Adrenal gland (tissue), 12 donors: Measurements from ENCODE around the gene GTF2A2. TPM values are rescaled to one million over a fixed set of nuclear protein-coding genes. Genes with fewer than 3 reads are reported as not detected.

Experiments used
- DNase-seq, 7 donors: peaks; one replicate each; pipeline ENCODE4 v3.0.0-alpha.2; 2019 to 2020
- H3K27ac ChIP-seq, 5 donors: fragments of 200-600 bp; sonication (generic) in 4 of 5; 1 replicate in 3 of 5; 2 replicates in 2 of 5; pipeline versions ENCODE4 v1.5.1 to v1.8.0; 2016 to 2020; ENCODE audit warnings: mild to moderate bottlenecking in 1 of 5
- H3K27me3 ChIP-seq: fragments of 200-600 bp; 2 replicates; pipeline ENCODE4 v1.8.0; 2021
- H3K36me3 ChIP-seq, 2 donors: fragments of 200-600 bp; replicated peaks in 1 of 2; 1 replicate in 1 of 2; 2 replicates in 1 of 2; pipeline versions ENCODE4 v1.5.1 to v1.8.0; 2018 to 2022
- H3K4me1 ChIP-seq, 2 donors: fragments of 200-600 bp; replicated peaks in 1 of 2; 1 replicate in 1 of 2; 2 replicates in 1 of 2; pipeline versions ENCODE4 v1.5.1 to v1.8.0; 2018 to 2021
- H3K4me3 ChIP-seq, 4 donors: fragments of 200-600 bp; sonication (generic) in 3 of 4; one replicate each; pipeline ENCODE4 v1.5.1; 2016 to 2018
- H3K9me3 ChIP-seq, 3 donors: fragments of 200-600 bp; sonication (generic) in 1 of 3; replicated peaks in 1 of 3; 1 replicate in 2 of 3; 2 replicates in 1 of 3; pipeline versions ENCODE4 v1.5.1 to v1.8.0; 2016 to 2021
- CTCF ChIP-seq, 6 experiments: fragments of 450-650 bp in 4 of 6; fragments of 200-600 bp in 2 of 6; sonication (generic) in 1 of 6; IDR thresholded peaks; 1 replicate in 5 of 6; 2 replicates in 1 of 6; pipeline versions ENCODE4 v1.5.1 to v1.8.0; 2016 to 2021; ENCODE audit warnings: antibody characterized with exemption in 6 of 6, mild to moderate bottlenecking in 2 of 6, moderate library complexity in 1 of 6
- POLR2A ChIP-seq, 2 donors: fragments of 450-650 bp; IDR thresholded peaks; one replicate each; pipeline ENCODE4 v1.6.1; 2017; ENCODE audit warnings: antibody characterized with exemption in 2 of 2, mild to moderate bottlenecking in 2 of 2, moderate library complexity in 1 of 2
- WGBS, 4 donors: extraction: QIAGEN DNeasy Blood & Tissue Kit in 2 of 4; methylation state at CpG; one replicate each; pipeline versions ENCODE4 v1.1.5 to v1.1.7; 2013 to 2017; 5-methylcytosine and 5-hydroxymethylcytosine counted together
- intact Hi-C, 2 donors: fragments of 100-400 bp; cut with DNase I; formaldehyde crosslinking; loops; one replicate each; pipeline versions ENCODE4 v1.14.1 to v1.15.0; 2022 to 2023
- polyA plus RNA-seq, 3 donors: library from polyadenylated mRNA; stranded (reverse); fragments of 200-250 nt in 2 of 3; fragments of 350-450 nt in 1 of 3; fragmentation: Illumina TruSeq in 1 of 3; extraction: RNeasy Lipid Tissue Mini Kit (QIAGEN cat#74804) in 1 of 3; gene quantifications; one replicate each; pipeline ENCODE4 v1.2.3, GENCODE V29; 2013 to 2014
- total RNA-seq, 9 donors: library from RNA; depleted of rRNA in 4 of 9; stranded (reverse); fragments of >200 nt in 4 of 9; fragments of 120-200 nt in 1 of 9; fragmentation: NEBNext Ultra II Directional in 1 of 9; extraction: Animal tissue kit (Norgen Biotek cat#: 25700) in 1 of 9; gene quantifications; one replicate each; pipeline versions ENCODE4 v1.1.0 to v1.2.4, GENCODE V29; 2013 to 2023
- donor health status: healthy with polysubstance abuse.
- donor health status: Bipolar disorder and iron deficiency.
- donor health status: DM: yes; HTN: yes; CAD: no.
- donor health status: DM: no; HTN: no; CAD: no.
- donor health status: DM: no; HTN: no; CAD: no.
- donor health status: DM: yes; HTN: yes; CAD: no.

Gene GTF2A2
- total and polyA plus RNA-seq, 12 donors, result 34.8 to 737 (median 105) TPM

GRCh38 chr15:59636184-59636583 is 21.1 kb downstream of the GTF2A2 start:
- Histone ChIP-seq H3K36me3 (peaks cover 0 to 10% of the 10 kb centered on the region in 2 donors), H3K4me1 (no peaks in the 10 kb centered on the region), H3K27me3 (no peaks in the 10 kb centered on the region), H3K27ac (no peak overlapping the region), H3K9me3 (no peaks in the 10 kb centered on the region), H3K4me3 (no peak overlapping the region)
- TF ChIP-seq CTCF (IDR thresholded peaks at IDR 0.05), result no peak
- no peak for TF ChIP-seq POLR2A (IDR thresholded peaks at IDR 0.05)
- intact Hi-C loops, result loop anchor here in 1 of 2 donors (5.0 kb wide), 1 partner anchor 99 kb away; no protein-coding TSS in a partner anchor
- no peak for DNase-seq
- WGBS, 4 donors, result 70 to 91% (median 81%) methylated on average over 3 of the region's 3 CpGs

DNA sequence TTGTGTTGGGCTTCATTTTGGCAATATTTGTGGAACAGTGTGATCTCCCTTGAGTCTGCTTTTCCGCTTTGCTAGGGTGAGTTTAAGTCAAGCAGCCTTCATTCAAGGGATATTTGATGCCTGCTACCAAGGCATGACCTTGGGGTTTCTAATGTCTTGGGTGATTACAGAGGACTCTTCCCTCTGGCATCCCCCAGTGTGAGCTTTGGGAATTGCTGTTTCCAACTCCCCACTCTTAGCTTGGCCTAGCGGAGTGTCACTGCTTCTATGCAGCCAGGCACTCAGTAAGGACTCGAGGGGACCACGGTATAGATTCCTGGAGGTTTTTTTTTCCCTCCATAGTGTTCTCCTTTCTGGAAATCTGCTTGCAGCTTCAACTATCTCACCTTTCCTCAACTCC is 24.6 kb downstream of the GTF2A2 start:
- DNase-seq, result peak in 3 of 7 donors; percentile 25 to 30 (median 29)
- TF ChIP-seq POLR2A (IDR thresholded peaks at IDR 0.05), result no peak
- peak; percentile 14 to 47 (median 38) for TF ChIP-seq CTCF (IDR thresholded peaks at IDR 0.05)
- no peaks in the 10 kb centered on the region for H3K4me1 ChIP-seq
- no peaks in the 10 kb centered on the region for H3K36me3 ChIP-seq
- H3K9me3 ChIP-seq, result no peaks in the 10 kb centered on the region
- H3K4me3 ChIP-seq, result no peak overlapping the region
- H3K27ac ChIP-seq, result no peak overlapping the region
- H3K27me3 ChIP-seq, result no peaks in the 10 kb centered on the region
- WGBS, 4 donors, result 34 to 57% (median 50%) methylated on average over 4 of the region's 4 CpGs
- intact Hi-C loops, result no loop called here

DNA sequence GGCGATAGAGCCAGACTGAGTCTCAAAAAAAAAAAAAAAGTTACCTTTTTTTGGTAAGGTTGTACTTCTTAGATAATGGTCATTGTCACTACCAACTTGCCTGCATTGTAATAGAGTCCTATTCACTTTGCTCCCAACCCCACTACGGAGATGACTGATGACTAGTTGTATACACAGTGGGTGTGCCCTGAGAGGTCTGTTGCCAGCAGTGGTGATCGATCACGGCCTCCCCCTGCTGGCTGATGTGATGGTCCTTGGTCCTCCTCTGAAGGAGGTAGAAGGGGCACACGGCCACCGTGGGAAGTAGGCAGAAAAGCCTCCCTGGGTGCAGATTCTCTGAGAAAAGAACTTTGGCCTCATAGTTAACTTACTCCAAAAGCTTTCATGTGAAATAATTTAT is 35.0 kb downstream of the GTF2A2 start:
- intact Hi-C loops, result no loop called here
- TF ChIP-seq CTCF (IDR thresholded peaks at IDR 0.05) (peak in 3 of 6 experiments; percentile 8 to 26 (median 16)), POLR2A (IDR thresholded peaks at IDR 0.05) (no peak)

GRCh38 chr15:59618406-59618805 is 38.9 kb downstream of the GTF2A2 start:
- no peak for DNase-seq
- H3K36me3 ChIP-seq, result no peaks in the 10 kb centered on the region
- H3K27me3 ChIP-seq, result peaks cover 4% of the 10 kb centered on the region
- H3K9me3 ChIP-seq, result no peaks in the 10 kb centered on the region
- intact Hi-C loops, result no loop called here
- WGBS, 4 donors, result 66 to 85% (median 68%) methylated on average over 4 of the region's 4 CpGs
- no peak overlapping the region for H3K4me3 ChIP-seq
- H3K27ac ChIP-seq, result no peak overlapping the region
- TF ChIP-seq CTCF (IDR thresholded peaks at IDR 0.05) (no peak), POLR2A (IDR thresholded peaks at IDR 0.05) (no peak)
- H3K4me1 ChIP-seq, result no peaks in the 10 kb centered on the region

More for the DNA sequence above, 35.0 kb downstream of the GTF2A2 start:
- peak in 3 of 7 donors; percentile 15 to 28 (median 22) for DNase-seq
- no peak overlapping the region for H3K27ac ChIP-seq
- no peak overlapping the region for H3K4me3 ChIP-seq
- H3K27me3 ChIP-seq, result peaks cover 4% of the 10 kb centered on the region
- H3K36me3 ChIP-seq, result no peaks in the 10 kb centered on the region
- H3K4me1 ChIP-seq, result no peaks in the 10 kb centered on the region
- H3K9me3 ChIP-seq, result no peaks in the 10 kb centered on the region
- WGBS, 4 donors, result 20 to 28% (median 26%) methylated on average over 6 of the region's 6 CpGs
